ENCODE measurements around the gene AFF3. TPM values are rescaled to one million over a fixed set of nuclear protein-coding genes. Genes with fewer than 3 reads are reported as not detected.

AFF3 gene
- total RNA-seq, 1 experiment from 2014 or later = not detected

GRCh38 chr2:99793022-99793421 is 349.4 kb downstream of the AFF3 start:
- Mint-ChIP-seq H3K27me3 (ENCODE audit: unreplicated experiment) (peaks cover 18% of the 10 kb centered on the region), H3K27ac (ENCODE audit: unreplicated experiment) (no peak overlapping the region), H3K9me3 (ENCODE audit: low read depth, unreplicated experiment) (peaks cover 5% of the 10 kb centered on the region), H3K36me3 (ENCODE audit: insufficient read depth, unreplicated experiment) (no peaks in the 10 kb centered on the region), H3K4me1 (ENCODE audit: low read depth, unreplicated experiment) (no peaks in the 10 kb centered on the region), H3K4me3 (ENCODE audit: low read depth, unreplicated experiment) (no peak overlapping the region)
- BruUV-seq (replicated peaks) = no TSS peak
- CTCF ChIA-PET = no interaction called here
- intact Hi-C loops (cut with micrococcal nuclease; ENCODE audit: unreplicated experiment) = no loop called here
- TF ChIP-seq CTCF (IDR thresholded peaks at IDR 0.05; ENCODE audit: unreplicated experiment) = no peak
- DNase-seq = no peak

GRCh38 chr2:99789849-99790248 is 352.5 kb downstream of the AFF3 start:
- TF ChIP-seq CTCF (IDR thresholded peaks at IDR 0.05; ENCODE audit: unreplicated experiment) = no peak
- Mint-ChIP-seq H3K4me1 (ENCODE audit: low read depth, unreplicated experiment) (no peaks in the 10 kb centered on the region), H3K9me3 (ENCODE audit: low read depth, unreplicated experiment) (no peaks in the 10 kb centered on the region), H3K27ac (ENCODE audit: unreplicated experiment) (no peak overlapping the region), H3K36me3 (ENCODE audit: insufficient read depth, unreplicated experiment) (no peaks in the 10 kb centered on the region), H3K27me3 (ENCODE audit: unreplicated experiment) (peaks cover 18% of the 10 kb centered on the region), H3K4me3 (ENCODE audit: low read depth, unreplicated experiment) (no peak overlapping the region)
- CTCF ChIA-PET = no interaction called here
- no TSS peak for BruUV-seq (replicated peaks)
- intact Hi-C loops (cut with micrococcal nuclease; ENCODE audit: unreplicated experiment) = no loop called here
- no peak for DNase-seq

GRCh38 chr2:99787769-99788382 is 354.5 kb downstream of the AFF3 start:
- H3K27me3 Mint-ChIP-seq (ENCODE audit: unreplicated experiment) = peaks cover 15% of the 10 kb centered on the region
- H3K4me3 Mint-ChIP-seq (ENCODE audit: low read depth, unreplicated experiment) = no peak overlapping the region
- BruUV-seq (replicated peaks) = no TSS peak
- TF ChIP-seq CTCF (IDR thresholded peaks at IDR 0.05; ENCODE audit: unreplicated experiment) = no peak
- no peaks in the 10 kb centered on the region for H3K9me3 Mint-ChIP-seq (ENCODE audit: low read depth, unreplicated experiment)
- no peak overlapping the region for H3K27ac Mint-ChIP-seq (ENCODE audit: unreplicated experiment)
- intact Hi-C loops (cut with micrococcal nuclease; ENCODE audit: unreplicated experiment) = no loop called here
- CTCF ChIA-PET = no interaction called here
- DNase-seq = no peak
- H3K36me3 Mint-ChIP-seq (ENCODE audit: insufficient read depth, unreplicated experiment) = no peaks in the 10 kb centered on the region
- H3K4me1 Mint-ChIP-seq (ENCODE audit: low read depth, unreplicated experiment) = no peaks in the 10 kb centered on the region

- TF ChIP-seq CTCF (IDR thresholded peaks at IDR 0.05; ENCODE audit: unreplicated experiment) = no peak
- no peak for DNase-seq
- no peaks in the 10 kb centered on the region for H3K36me3 Mint-ChIP-seq (ENCODE audit: insufficient read depth, unreplicated experiment)
- intact Hi-C loops (cut with micrococcal nuclease; ENCODE audit: unreplicated experiment) = no loop called here
- no peaks in the 10 kb centered on the region for H3K9me3 Mint-ChIP-seq (ENCODE audit: low read depth, unreplicated experiment)
- no TSS peak for BruUV-seq (replicated peaks)
- peaks cover 15% of the 10 kb centered on the region for H3K27me3 Mint-ChIP-seq (ENCODE audit: unreplicated experiment)
- CTCF ChIA-PET = no interaction called here
- no peaks in the 10 kb centered on the region for H3K4me1 Mint-ChIP-seq (ENCODE audit: low read depth, unreplicated experiment)
- H3K4me3 Mint-ChIP-seq (ENCODE audit: low read depth, unreplicated experiment) = no peak overlapping the region
- H3K27ac Mint-ChIP-seq (ENCODE audit: unreplicated experiment) = no peak overlapping the region
These were observed 355.6 kb downstream of the AFF3 start for GRCh38 chr2:99786636-99787390.

Data from Calu3 (cell line).